OCI-LY1 (cell line): Measurements from ENCODE around the gene TMC2.

ENCODE experiments used
- H2AFZ ChIP-seq: fragments of 200-600 bp; sonication (generic), shearing (Covaris generic); 2 replicates; pipeline ENCODE4 v1.6.0; 2014; ENCODE audit warnings: antibody characterized with exemption, mild to moderate bottlenecking, low read length
- H3F3A ChIP-seq: fragments of 200-600 bp; sonication (generic), shearing (Covaris generic); 2 replicates; pipeline ENCODE4 v1.6.0; 2014; ENCODE audit warnings: mild to moderate bottlenecking, antibody characterized with exemption, low read length, moderate library complexity; ENCODE audit not compliant: insufficient read depth
- H3K27ac ChIP-seq: fragments of 200-600 bp; sonication (generic); 2 replicates; pipeline ENCODE4 v1.5.1; 2014; ENCODE audit warnings: low read length, mixed run types, mild to moderate bottlenecking, low read depth; ENCODE audit not compliant: poor library complexity, severe bottlenecking
- H3K27me3 ChIP-seq: fragments of 200-600 bp; sonication (generic); 2 replicates; pipeline ENCODE4 v1.6.0; 2014; ENCODE audit warnings: antibody characterized with exemption, mild to moderate bottlenecking, low read length, moderate library complexity; ENCODE audit not compliant: insufficient read depth
- H3K36me3 ChIP-seq: fragments of 200-600 bp; sonication (generic); 2 replicates; pipeline ENCODE4 v1.6.1; 2014; ENCODE audit warnings: mild to moderate bottlenecking, antibody characterized with exemption, low read length, moderate library complexity, mixed read lengths; ENCODE audit not compliant: insufficient read depth
- H3K4me1 ChIP-seq: fragments of 200-600 bp; sonication (generic); 2 replicates; pipeline ENCODE4 v1.5.1; 2014; ENCODE audit warnings: mild to moderate bottlenecking, low read length, moderate library complexity; ENCODE audit not compliant: insufficient read depth, severe bottlenecking
- H3K4me2 ChIP-seq: fragments of 200-600 bp; sonication (generic), shearing (Covaris generic); 2 replicates; pipeline ENCODE4 v1.6.1; 2014; ENCODE audit warnings: low read length
- H3K4me3 ChIP-seq: fragments of 200-600 bp; sonication (generic); 2 replicates; pipeline ENCODE4 v1.5.1; 2014; ENCODE audit warnings: low read length, low read depth, mild to moderate bottlenecking, mixed read lengths; ENCODE audit not compliant: poor library complexity, severe bottlenecking
- H3K79me2 ChIP-seq: fragments of 200-600 bp; shearing (Covaris generic); 2 replicates; pipeline ENCODE4 v1.6.1; 2016; ENCODE audit warnings: mixed run types, low read length, mixed read lengths; ENCODE audit not compliant: insufficient read depth
- H3K9ac ChIP-seq: fragments of 200-600 bp; sonication (generic), shearing (Covaris generic); 2 replicates; pipeline ENCODE4 v1.6.1; 2014; ENCODE audit warnings: mild to moderate bottlenecking, low read length, mixed read lengths
- H3K9me2 ChIP-seq: fragments of 200-600 bp; sonication (generic), shearing (Covaris generic); 2 replicates; pipeline ENCODE4 v1.6.1; 2014; ENCODE audit warnings: low read depth, mild to moderate bottlenecking, low read length, mixed read lengths
- H3K9me3 ChIP-seq: fragments of 200-600 bp; shearing (Covaris generic); 2 replicates; pipeline ENCODE4 v1.6.1; 2014; ENCODE audit warnings: low read length, mixed read lengths
- H4K20me1 ChIP-seq: fragments of 200-600 bp; sonication (generic), shearing (Covaris generic); 2 replicates; pipeline ENCODE4 v1.6.0; 2016; ENCODE audit warnings: mild to moderate bottlenecking, low read length; ENCODE audit not compliant: insufficient read depth
- CTCF ChIP-seq: fragments of 200-600 bp; sonication (generic), shearing (Covaris generic); IDR thresholded peaks from 2 replicates; pipeline ENCODE4 v1.5.1; 2017; ENCODE audit warnings: mild to moderate bottlenecking, antibody characterized with exemption, low read length, moderate library complexity, mixed read lengths
- EZH2 ChIP-seq: fragments of 200-600 bp; sonication (generic), shearing (Covaris generic); IDR thresholded peaks from 2 replicates; pipeline ENCODE4 v1.8.0; 2017; ENCODE audit warnings: borderline replicate concordance, mixed run types, mild to moderate bottlenecking, antibody characterized with exemption, low read length, moderate library complexity, mixed read lengths

TMC2 gene

DNA sequence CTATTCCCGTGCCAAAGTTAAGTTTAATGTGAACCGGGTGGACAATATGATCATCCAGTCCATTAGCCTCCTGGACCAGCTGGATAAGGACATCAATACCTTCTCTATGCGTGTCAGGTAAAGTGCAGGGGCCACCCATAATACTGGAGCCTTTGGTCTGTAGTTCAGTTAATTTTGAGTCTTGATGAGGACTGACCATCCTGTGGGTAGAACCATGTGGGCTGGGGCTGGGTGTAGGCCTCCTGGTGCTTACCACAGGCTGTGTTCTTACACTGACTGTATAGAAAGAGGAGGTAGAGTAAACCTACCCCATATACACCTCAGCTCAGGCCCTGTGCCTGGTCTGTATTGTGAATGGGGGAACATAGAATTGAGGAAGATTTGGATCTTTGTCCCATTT is 118.5 kb downstream of the TMC2 start:
- no peak for TF ChIP-seq EZH2
- TF ChIP-seq CTCF = no peak
- peak overlapping the region; percentile 100 for H3K4me3 ChIP-seq

GRCh38 chr20:2655331-2656116 is 119.2 kb downstream of the TMC2 start:
- Histone ChIP-seq H3K9ac (no peak overlapping the region), H3K4me2 (0 out of 2 replicates have a peak overlapping the region, but pooled peaks have one; percentile 97), H3K9me3 (no peaks in the 10 kb centered on the region), H4K20me1 (0 out of 2 replicates have a peak, but pooled peaks cover 2% of the 10 kb centered on the region), H3K4me1 (peaks cover 34% of the 10 kb centered on the region), H3K27me3 (no peaks in the 10 kb centered on the region), H3K79me2 (peaks cover 25% of the 10 kb centered on the region), H3K27ac (no peak overlapping the region), H3K36me3 (peaks cover 76% of the 10 kb centered on the region), H3F3A (peaks cover 7% of the 10 kb centered on the region; the same call in 1 of the 2 replicates), H2AFZ (no peak overlapping the region), H3K9me2 (no peaks in the 10 kb centered on the region), H3K4me3 (no peak overlapping the region)
- TF ChIP-seq EZH2 = no peak
- no peak for TF ChIP-seq CTCF

More for the DNA sequence above, 118.5 kb downstream of the TMC2 start:
- Histone ChIP-seq H3K27me3 (no peaks in the 10 kb centered on the region), H3F3A (peaks cover 7% of the 10 kb centered on the region; the same call in 1 of the 2 replicates), H3K9me3 (no peaks in the 10 kb centered on the region), H2AFZ (no peak overlapping the region), H3K9me2 (no peaks in the 10 kb centered on the region), H3K27ac (no peak overlapping the region), H4K20me1 (0 out of 2 replicates have a peak, but pooled peaks cover 2% of the 10 kb centered on the region), H3K4me2 (peak overlapping the region; percentile 97), H3K4me1 (peaks cover 34% of the 10 kb centered on the region), H3K9ac (peak overlapping the region; percentile 89; the same call in 1 of the 2 replicates), H3K79me2 (peaks cover 25% of the 10 kb centered on the region), H3K36me3 (peaks cover 69% of the 10 kb centered on the region)

DNA sequence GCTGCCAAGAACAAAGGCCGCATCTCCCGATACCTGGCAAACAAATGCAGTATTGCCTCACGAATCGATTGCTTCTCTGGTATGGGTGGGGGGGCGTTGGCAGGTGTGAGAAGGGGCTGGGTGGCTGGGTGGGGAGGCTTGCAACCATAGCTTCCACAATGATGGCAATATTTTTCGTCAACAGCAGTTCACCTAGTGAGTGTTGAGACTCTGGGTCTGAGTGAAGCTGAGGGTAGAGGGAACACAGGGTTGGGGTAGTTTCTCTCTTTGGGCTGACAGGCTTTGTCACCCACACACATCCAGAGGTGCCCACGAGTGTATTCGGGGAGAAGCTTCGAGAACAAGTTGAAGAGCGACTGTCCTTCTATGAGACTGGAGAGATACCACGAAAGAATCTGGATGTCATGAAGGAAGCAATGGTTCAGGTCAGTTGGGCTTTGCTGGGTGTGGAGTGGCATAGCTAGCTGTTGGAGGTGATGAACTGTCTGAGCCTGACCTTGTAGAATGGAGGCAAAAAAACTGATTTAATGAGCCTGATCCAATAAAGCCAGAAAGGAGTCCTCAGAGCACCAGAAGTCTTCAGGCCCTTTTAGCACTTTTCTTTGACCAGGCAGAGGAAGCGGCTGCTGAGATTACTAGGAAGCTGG is 120.2 kb downstream of the TMC2 start:
- Histone ChIP-seq H2AFZ (no peak overlapping the region), H3K27me3 (no peaks in the 10 kb centered on the region), H3K27ac (no peak overlapping the region), H3K79me2 (peaks cover 19% of the 10 kb centered on the region), H3K9ac (no peak overlapping the region), H3K4me1 (peaks cover 26% of the 10 kb centered on the region), H3K36me3 (peaks cover 84% of the 10 kb centered on the region), H3K9me3 (no peaks in the 10 kb centered on the region), H4K20me1 (0 out of 2 replicates have a peak, but pooled peaks cover 2% of the 10 kb centered on the region), H3K9me2 (no peaks in the 10 kb centered on the region), H3K4me3 (no peak overlapping the region), H3F3A (peaks cover 7% of the 10 kb centered on the region; the same call in 1 of the 2 replicates), H3K4me2 (no peak overlapping the region)
- TF ChIP-seq CTCF (no peak), EZH2 (no peak)
